Stimulated activated memory B cell treated with anti-CD40 and anti-IgM and Interleukin-4, amounts not matched to agents 10 μg/mL and 1 μg/mL and 100 μg/mL, for 72 hours (primary cell): Measurements from ENCODE around the gene VPS50.

ENCODE experiments used
- ATAC-seq: fragments of 150-1000 bp; cut with Tn5 transposase; 2 replicates; pipeline ENCODE4 v1.10.0; 2021
- H3K27ac Mint-ChIP-seq: one replicate; pipeline ENCODE4 v1.8.0; 2022; ENCODE audit warnings: mild to moderate bottlenecking, mixed read lengths
- H3K27me3 Mint-ChIP-seq: one replicate; pipeline ENCODE4 v1.8.0; 2022; ENCODE audit warnings: mixed read lengths
- H3K36me3 Mint-ChIP-seq: one replicate; pipeline ENCODE4 v1.8.0; 2022; ENCODE audit warnings: mixed read lengths
- H3K4me1 Mint-ChIP-seq: one replicate; pipeline ENCODE4 v1.8.0; 2022; ENCODE audit warnings: mixed read lengths
- H3K4me3 Mint-ChIP-seq: one replicate; pipeline ENCODE4 v1.8.0; 2022; ENCODE audit warnings: mild to moderate bottlenecking, moderate library complexity, mixed read lengths
- H3K9me3 Mint-ChIP-seq: one replicate; pipeline ENCODE4 v1.8.0; 2022; ENCODE audit warnings: mixed read lengths

VPS50 gene

DNA sequence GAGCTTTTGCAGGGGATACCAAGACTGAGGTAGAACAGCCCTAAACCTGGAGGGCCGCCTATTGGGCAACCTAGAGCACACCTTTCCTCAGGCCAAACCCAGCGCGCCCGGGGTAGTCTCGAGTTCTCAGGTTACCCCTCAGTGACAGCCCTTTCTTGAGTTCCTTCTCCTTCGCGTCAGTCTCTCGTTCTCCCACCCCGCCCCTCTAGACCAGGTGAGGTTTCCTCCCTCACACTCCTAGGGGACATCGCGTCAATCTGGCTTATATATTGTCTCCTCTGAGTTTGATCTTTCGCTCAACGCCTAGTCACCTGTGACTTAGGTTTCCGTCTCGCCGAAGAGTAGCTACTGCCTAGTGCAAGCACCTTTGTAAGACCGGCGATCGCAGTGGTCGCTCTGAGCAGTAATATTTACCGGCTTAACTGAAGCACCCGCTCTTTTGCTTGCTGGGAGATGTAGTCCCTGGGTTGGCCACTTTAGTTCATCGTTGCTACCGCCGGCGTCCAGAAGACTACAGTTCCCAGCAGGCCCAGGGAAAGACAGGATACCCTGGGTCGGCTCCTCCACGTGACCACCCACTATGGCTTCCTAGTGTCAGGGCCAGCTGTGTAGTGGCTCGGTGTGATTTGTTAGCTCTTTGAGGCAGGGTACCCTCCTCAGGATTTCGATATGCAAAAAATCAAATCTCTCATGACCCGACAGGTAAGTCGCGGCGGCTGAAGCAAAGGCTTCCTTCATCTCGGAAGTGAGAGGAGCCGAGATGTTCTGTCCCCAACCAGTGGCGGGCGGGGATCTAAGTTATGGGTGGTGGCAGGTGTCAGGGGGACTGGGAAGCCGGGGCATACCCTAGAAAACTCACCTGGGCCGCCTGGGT, at the start of gene VPS50:
TSS of gene VPS50 (plus strand) at position 568 of the 874 bp plus-strand sequence. CDS start at position 670, 102 bp downstream.
- Mint-ChIP-seq H3K27me3 (no peaks in the 10 kb centered on the region), H3K4me1 (peaks cover 8% of the 10 kb centered on the region), H3K9me3 (no peaks in the 10 kb centered on the region), H3K4me3 (peak within 1 kb of the TSS; percentile 91), H3K36me3 (no peaks in the 10 kb centered on the region), H3K27ac (peak within 1 kb of the TSS; percentile 82)
- peak; percentile 100 for ATAC-seq

GRCh38 chr7:93185303-93186027, 46.7 kb upstream of the VPS50 start:
- ATAC-seq: no peak
- Mint-ChIP-seq H3K27ac (no peak overlapping the region), H3K36me3 (no peaks in the 10 kb centered on the region), H3K9me3 (no peaks in the 10 kb centered on the region), H3K4me3 (no peak overlapping the region), H3K27me3 (peaks cover 16% of the 10 kb centered on the region), H3K4me1 (no peaks in the 10 kb centered on the region)

DNA sequence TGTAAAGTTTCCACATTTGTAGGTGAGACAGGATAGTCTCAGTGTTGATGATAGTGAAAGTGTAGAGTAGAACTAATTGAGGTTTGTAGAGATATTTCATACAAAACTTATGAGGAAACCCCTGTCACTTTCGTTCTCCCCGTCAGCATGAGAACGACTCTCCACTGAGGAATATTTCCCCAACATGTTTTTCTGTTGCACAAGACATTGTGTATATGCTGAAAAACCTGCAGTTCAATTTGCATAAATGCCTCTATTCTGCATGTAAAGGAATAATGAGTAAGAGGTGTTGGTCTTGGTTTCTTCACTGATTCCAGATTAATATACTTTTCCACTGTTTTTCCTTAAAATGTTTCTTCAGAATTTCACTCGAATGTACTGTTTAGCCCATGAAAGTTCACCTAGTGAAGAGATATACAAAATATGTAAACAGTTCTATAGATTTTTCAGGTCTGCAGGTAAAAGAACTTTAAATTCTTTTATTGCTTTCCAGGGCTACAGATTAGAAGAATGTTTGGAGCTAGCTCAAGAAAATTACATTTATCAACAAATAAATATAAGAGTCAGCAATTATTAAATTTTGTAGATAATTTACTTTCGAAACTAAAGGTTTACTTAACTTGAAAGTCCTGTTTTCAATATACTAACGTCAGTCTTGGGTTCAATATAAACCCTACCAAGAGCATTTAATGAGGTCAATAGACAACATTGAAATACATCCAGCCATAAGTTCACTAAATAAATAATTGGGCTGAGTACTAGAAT, 43.1 kb upstream of the VPS50 start:
- peaks cover 18% of the 10 kb centered on the region for H3K27me3 Mint-ChIP-seq
- no peak overlapping the region for H3K4me3 Mint-ChIP-seq
- no peak overlapping the region for H3K27ac Mint-ChIP-seq
- no peaks in the 10 kb centered on the region for H3K36me3 Mint-ChIP-seq
- no peaks in the 10 kb centered on the region for H3K9me3 Mint-ChIP-seq
- H3K4me1 Mint-ChIP-seq: no peaks in the 10 kb centered on the region
- ATAC-seq: no peak

- Mint-ChIP-seq H3K4me1 (peaks cover 9% of the 10 kb centered on the region), H3K36me3 (no peaks in the 10 kb centered on the region), H3K9me3 (no peaks in the 10 kb centered on the region), H3K4me3 (no peak overlapping the region), H3K27me3 (peaks cover 12% of the 10 kb centered on the region), H3K27ac (no peak overlapping the region)
- ATAC-seq: no peak
These were observed 37.8 kb upstream of the VPS50 start for GRCh38 chr7:93194386-93194785.

- Mint-ChIP-seq H3K9me3 (no peaks in the 10 kb centered on the region), H3K27ac (no peak overlapping the region), H3K36me3 (no peaks in the 10 kb centered on the region), H3K4me3 (no peak overlapping the region), H3K4me1 (peaks cover 9% of the 10 kb centered on the region), H3K27me3 (no peaks in the 10 kb centered on the region)
- ATAC-seq: peak; percentile 51
These were observed 35.8 kb upstream of the VPS50 start for GRCh38 chr7:93196336-93196735.

DNA sequence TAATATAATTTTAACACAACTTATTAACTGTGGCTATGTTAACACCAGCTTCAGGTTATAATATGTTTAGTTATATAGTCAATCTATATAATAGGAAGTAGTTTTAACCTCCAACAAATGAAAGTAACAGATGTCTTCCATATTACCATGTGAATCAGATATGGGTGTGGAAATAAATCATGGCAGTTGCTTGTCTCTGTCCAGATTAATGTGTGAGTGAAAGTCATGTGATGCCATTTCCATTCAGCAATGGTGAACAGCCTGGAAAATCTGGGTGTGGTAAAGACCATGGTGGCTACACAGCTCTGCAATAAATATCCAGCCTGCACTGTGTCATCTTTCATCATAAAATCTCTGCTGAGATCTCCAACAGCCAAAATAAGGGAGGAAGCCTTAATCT, 33.7 kb upstream of the VPS50 start:
- no peaks in the 10 kb centered on the region for H3K36me3 Mint-ChIP-seq
- H3K9me3 Mint-ChIP-seq: no peaks in the 10 kb centered on the region
- H3K27me3 Mint-ChIP-seq: peaks cover 10% of the 10 kb centered on the region
- H3K4me1 Mint-ChIP-seq: peaks cover 9% of the 10 kb centered on the region
- H3K27ac Mint-ChIP-seq: no peak overlapping the region
- ATAC-seq: no peak
- no peak overlapping the region for H3K4me3 Mint-ChIP-seq

DNA sequence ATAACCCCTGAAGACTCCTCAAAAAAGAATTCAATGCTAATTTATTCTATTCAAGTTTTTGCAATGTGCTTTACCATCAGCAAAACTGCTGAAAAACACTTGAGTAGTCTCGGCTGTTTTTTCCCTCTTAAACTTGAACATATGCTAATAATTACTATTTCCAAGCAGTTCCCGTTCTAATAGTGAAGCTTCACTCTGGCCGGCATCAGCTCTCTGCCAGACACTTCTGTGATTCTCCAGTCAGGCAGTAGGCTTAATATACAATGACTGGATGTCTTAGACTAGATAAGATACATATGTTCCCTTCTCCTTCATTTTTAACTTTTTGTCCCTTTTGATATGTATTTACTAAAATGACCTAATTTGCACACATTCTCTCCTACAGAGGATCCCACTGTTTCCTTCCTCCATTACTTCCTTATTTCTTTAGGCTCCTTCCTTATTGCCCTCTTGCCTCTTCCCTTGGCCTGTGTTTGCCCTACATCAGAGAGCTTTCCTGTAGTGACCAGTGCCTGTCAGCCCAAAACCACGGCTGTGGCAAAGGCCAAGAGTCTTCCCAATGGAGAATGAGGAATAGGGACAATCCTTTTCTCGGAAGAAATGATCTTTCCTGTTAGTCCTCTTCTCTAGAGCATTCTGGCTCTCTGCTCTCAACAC, 29.4 kb upstream of the VPS50 start:
- Mint-ChIP-seq H3K27ac (no peak overlapping the region), H3K4me3 (no peak overlapping the region), H3K36me3 (no peaks in the 10 kb centered on the region), H3K4me1 (no peaks in the 10 kb centered on the region), H3K27me3 (peaks cover 10% of the 10 kb centered on the region), H3K9me3 (no peaks in the 10 kb centered on the region)
- ATAC-seq: no peak

DNA sequence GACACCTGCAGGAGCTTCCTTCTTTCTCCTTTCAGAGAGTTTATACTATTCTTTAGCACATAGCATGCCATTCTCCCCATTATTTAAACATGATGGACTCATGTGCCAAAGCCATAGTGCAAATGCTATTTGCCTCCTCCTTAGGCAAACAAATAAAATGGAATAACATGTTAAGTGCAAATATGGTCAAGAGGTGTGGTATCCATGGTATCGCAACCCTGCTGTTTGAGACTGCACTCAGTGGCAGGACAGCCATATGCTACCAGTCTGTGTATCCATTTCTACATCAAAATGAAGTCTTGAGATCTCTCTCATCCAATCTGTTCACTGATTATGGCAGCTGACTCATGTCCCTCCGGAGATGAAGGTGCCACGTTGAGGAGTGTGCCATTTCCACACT, 28.7 kb upstream of the VPS50 start:
- no peak overlapping the region for H3K27ac Mint-ChIP-seq
- H3K27me3 Mint-ChIP-seq: peaks cover 10% of the 10 kb centered on the region
- H3K9me3 Mint-ChIP-seq: no peaks in the 10 kb centered on the region
- H3K36me3 Mint-ChIP-seq: no peaks in the 10 kb centered on the region
- no peak for ATAC-seq
- no peak overlapping the region for H3K4me3 Mint-ChIP-seq
- H3K4me1 Mint-ChIP-seq: no peaks in the 10 kb centered on the region

DNA sequence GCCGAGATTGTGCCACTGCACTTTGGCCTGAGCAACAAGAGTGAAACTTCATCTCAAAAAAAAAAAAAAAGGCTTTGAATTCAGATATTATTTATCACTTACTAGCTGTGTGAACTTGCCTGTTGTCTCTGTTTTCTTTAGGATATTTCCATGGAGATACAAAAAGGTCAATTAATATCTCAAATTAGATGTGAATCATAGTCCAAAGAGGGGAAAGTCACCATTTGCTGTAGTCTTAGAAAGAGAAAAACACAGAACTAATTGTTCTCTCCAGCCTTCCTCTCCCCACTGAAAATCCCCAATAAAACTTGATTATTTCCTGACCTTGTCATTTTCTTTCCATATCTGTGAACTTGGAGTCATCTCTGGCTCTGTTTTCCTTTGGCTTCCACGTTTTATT, 27.1 kb upstream of the VPS50 start:
- Mint-ChIP-seq H3K9me3 (no peaks in the 10 kb centered on the region), H3K27ac (no peak overlapping the region), H3K4me1 (no peaks in the 10 kb centered on the region), H3K36me3 (no peaks in the 10 kb centered on the region), H3K27me3 (peaks cover 10% of the 10 kb centered on the region), H3K4me3 (no peak overlapping the region)
- no peak for ATAC-seq

- no peaks in the 10 kb centered on the region for H3K36me3 Mint-ChIP-seq
- no peaks in the 10 kb centered on the region for H3K4me1 Mint-ChIP-seq
- no peaks in the 10 kb centered on the region for H3K9me3 Mint-ChIP-seq
- H3K4me3 Mint-ChIP-seq: no peak overlapping the region
- no peak for ATAC-seq
- H3K27me3 Mint-ChIP-seq: peaks cover 8% of the 10 kb centered on the region
- no peak overlapping the region for H3K27ac Mint-ChIP-seq
These were observed 20.8 kb upstream of the VPS50 start for GRCh38 chr7:93211228-93211818.

DNA sequence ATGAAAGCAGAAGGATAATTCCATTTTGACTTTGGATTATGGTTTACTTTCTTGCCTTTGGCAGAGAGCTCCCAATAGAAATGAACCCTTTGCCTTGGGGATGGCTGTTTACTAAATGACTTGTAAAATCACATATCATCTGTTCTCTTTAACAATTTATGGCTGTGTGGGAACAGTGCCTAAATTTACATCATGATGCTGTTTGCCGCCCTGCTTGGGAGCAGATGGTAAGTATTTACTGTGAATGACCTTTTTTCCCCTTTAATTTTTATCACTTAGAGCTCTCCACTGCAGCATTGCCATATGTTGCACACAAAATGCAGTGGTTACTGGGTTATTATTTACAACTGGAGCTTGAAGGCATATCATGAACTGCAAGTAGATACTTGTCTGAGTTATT, 19.3 kb upstream of the VPS50 start:
- H3K4me3 Mint-ChIP-seq: no peak overlapping the region
- no peak for ATAC-seq
- no peak overlapping the region for H3K27ac Mint-ChIP-seq
- peaks cover 8% of the 10 kb centered on the region for H3K27me3 Mint-ChIP-seq
- no peaks in the 10 kb centered on the region for H3K4me1 Mint-ChIP-seq
- no peaks in the 10 kb centered on the region for H3K36me3 Mint-ChIP-seq
- H3K9me3 Mint-ChIP-seq: no peaks in the 10 kb centered on the region

- no peak overlapping the region for H3K27ac Mint-ChIP-seq
- no peaks in the 10 kb centered on the region for H3K4me1 Mint-ChIP-seq
- H3K9me3 Mint-ChIP-seq: no peaks in the 10 kb centered on the region
- ATAC-seq: no peak
- no peaks in the 10 kb centered on the region for H3K27me3 Mint-ChIP-seq
- no peaks in the 10 kb centered on the region for H3K36me3 Mint-ChIP-seq
- H3K4me3 Mint-ChIP-seq: no peak overlapping the region
These were observed 13.0 kb upstream of the VPS50 start for GRCh38 chr7:93218997-93219827.

- H3K4me1 Mint-ChIP-seq: no peaks in the 10 kb centered on the region
- no peak for ATAC-seq
- no peak overlapping the region for H3K4me3 Mint-ChIP-seq
- H3K9me3 Mint-ChIP-seq: no peaks in the 10 kb centered on the region
- no peak overlapping the region for H3K27ac Mint-ChIP-seq
- H3K27me3 Mint-ChIP-seq: no peaks in the 10 kb centered on the region
- H3K36me3 Mint-ChIP-seq: no peaks in the 10 kb centered on the region
These were observed 12.3 kb upstream of the VPS50 start for GRCh38 chr7:93219868-93220267.

GRCh38 chr7:93226310-93226709, 5.9 kb upstream of the VPS50 start, which contains the start of gene HEPACAM2:
HEPACAM2 (minus strand) TSS chr7:93226469.
- ATAC-seq: no peak
- peaks cover 8% of the 10 kb centered on the region for H3K4me1 Mint-ChIP-seq
- no peak within 1 kb of the TSS for H3K4me3 Mint-ChIP-seq
- no peaks in the 10 kb centered on the region for H3K9me3 Mint-ChIP-seq
- H3K27me3 Mint-ChIP-seq: no peaks in the 10 kb centered on the region
- no peaks in the 10 kb centered on the region for H3K36me3 Mint-ChIP-seq
- H3K27ac Mint-ChIP-seq: no peak within 1 kb of the TSS
